Cardiac muscle cell (in vitro differentiated cells and primary cell): Measurements from ENCODE around the gene TSNAX. TPM values are rescaled to one million over a fixed set of nuclear protein-coding genes. Genes with fewer than 3 reads are reported as not detected.

ENCODE experiments used
- DNase-seq, 2 donors: peaks; one replicate each; pipeline versions ENCODE4 v3.0.0 to v3.0.0-alpha.2; 2010 to 2017; ENCODE audit warnings: low read depth in 1 of 2, low spot score in 1 of 2
- H3K27ac ChIP-seq: fragments of 200-600 bp; sonication (generic); 2 replicates; pipeline ENCODE4 v1.5.1; 2016
- H3K27me3 ChIP-seq: fragments of 200-600 bp; sonication (generic); 2 replicates; pipeline ENCODE4 v1.6.0; 2016; ENCODE audit warnings: control low read depth
- H3K36me3 ChIP-seq: fragments of 200-600 bp; sonication (generic); 2 replicates; pipeline ENCODE4 v1.5.1; 2016; ENCODE audit warnings: control low read depth
- H3K4me1 ChIP-seq: fragments of 200-600 bp; sonication (generic); 2 replicates; pipeline ENCODE4 v1.8.1; 2017; ENCODE audit warnings: low read depth, mild to moderate bottlenecking, mixed run types
- H3K4me3 ChIP-seq: fragments of 200-600 bp; sonication (generic); 2 replicates; pipeline ENCODE4 v1.5.1; 2016; ENCODE audit warnings: mild to moderate bottlenecking
- H3K9me3 ChIP-seq: fragments of 200-600 bp; sonication (generic); 2 replicates; pipeline ENCODE4 v1.5.1; 2017; ENCODE audit warnings: low read depth, mild to moderate bottlenecking, control low read depth
- polyA plus RNA-seq: library from polyadenylated mRNA; unstranded; fragments of >200 nt; fragmentation: Nextera tagmentation; extraction: Ambion mirVana; gene quantifications from 2 replicates; pipeline ENCODE4 v1.2.1, GENCODE V29; 2016
- total RNA-seq: library from RNA; depleted of rRNA; stranded (reverse); fragments of >200 nt; gene quantifications from 2 replicates; pipeline ENCODE4 v1.2.3, GENCODE V29; 2016
- TF ChIP-seq, protein P1 (sequence below): IDR thresholded peaks from 2 replicates; pipeline ENCODE4 v1.5.1; 2012; ENCODE audit warnings: low read depth, mild to moderate bottlenecking, low read length

Gene TSNAX
- total and polyA plus RNA-seq, 2 experiments from 2014 or later, result 18.9 to 44.5 TPM

- no peak overlapping the region for H3K4me3 ChIP-seq
- TF ChIP-seq, protein P1, sequence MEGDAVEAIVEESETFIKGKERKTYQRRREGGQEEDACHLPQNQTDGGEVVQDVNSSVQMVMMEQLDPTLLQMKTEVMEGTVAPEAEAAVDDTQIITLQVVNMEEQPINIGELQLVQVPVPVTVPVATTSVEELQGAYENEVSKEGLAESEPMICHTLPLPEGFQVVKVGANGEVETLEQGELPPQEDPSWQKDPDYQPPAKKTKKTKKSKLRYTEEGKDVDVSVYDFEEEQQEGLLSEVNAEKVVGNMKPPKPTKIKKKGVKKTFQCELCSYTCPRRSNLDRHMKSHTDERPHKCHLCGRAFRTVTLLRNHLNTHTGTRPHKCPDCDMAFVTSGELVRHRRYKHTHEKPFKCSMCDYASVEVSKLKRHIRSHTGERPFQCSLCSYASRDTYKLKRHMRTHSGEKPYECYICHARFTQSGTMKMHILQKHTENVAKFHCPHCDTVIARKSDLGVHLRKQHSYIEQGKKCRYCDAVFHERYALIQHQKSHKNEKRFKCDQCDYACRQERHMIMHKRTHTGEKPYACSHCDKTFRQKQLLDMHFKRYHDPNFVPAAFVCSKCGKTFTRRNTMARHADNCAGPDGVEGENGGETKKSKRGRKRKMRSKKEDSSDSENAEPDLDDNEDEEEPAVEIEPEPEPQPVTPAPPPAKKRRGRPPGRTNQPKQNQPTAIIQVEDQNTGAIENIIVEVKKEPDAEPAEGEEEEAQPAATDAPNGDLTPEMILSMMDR, result no peak
- H3K9me3 ChIP-seq, result no peaks in the 10 kb centered on the region
- no peaks in the 10 kb centered on the region for H3K36me3 ChIP-seq
- DNase-seq, result no peak
- H3K27ac ChIP-seq, result no peak overlapping the region
- no peaks in the 10 kb centered on the region for H3K27me3 ChIP-seq
- no peaks in the 10 kb centered on the region for H3K4me1 ChIP-seq
Measured at GRCh38 chr1:231610388-231610787, 81.9 kb downstream of the TSNAX start.

DNA sequence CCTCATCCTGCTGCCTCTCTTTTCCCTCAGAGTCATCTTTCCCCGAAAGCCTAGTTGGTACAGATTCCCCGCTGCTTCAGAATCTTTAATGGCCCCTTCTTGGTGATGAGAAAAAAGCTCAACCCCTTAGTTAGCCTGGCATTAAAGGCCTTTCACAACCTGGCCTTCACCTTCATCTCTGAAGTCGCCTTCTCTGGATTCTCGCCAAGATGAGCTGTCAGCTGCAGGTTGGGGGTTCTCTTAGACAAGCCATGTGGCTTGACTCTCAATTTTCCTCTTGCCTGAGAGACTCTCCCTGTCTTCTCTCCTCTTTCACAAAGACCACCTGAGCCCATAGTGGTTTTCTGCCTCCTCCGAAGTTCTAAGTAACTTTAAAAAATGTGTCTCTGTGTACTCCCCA is 82.6 kb downstream of the TSNAX start:
- no peaks in the 10 kb centered on the region for H3K36me3 ChIP-seq
- no peak overlapping the region for H3K4me3 ChIP-seq
- DNase-seq, result no peak
- H3K4me1 ChIP-seq, result no peaks in the 10 kb centered on the region
- no peak overlapping the region for H3K27ac ChIP-seq
- no peaks in the 10 kb centered on the region for H3K9me3 ChIP-seq
- no peaks in the 10 kb centered on the region for H3K27me3 ChIP-seq
- TF ChIP-seq, protein P1, result no peak

GRCh38 chr1:231611851-231612250 is 83.4 kb downstream of the TSNAX start:
- Histone ChIP-seq H3K9me3 (no peaks in the 10 kb centered on the region), H3K36me3 (no peaks in the 10 kb centered on the region), H3K4me3 (no peak overlapping the region), H3K4me1 (no peaks in the 10 kb centered on the region), H3K27me3 (no peaks in the 10 kb centered on the region), H3K27ac (no peak overlapping the region)
- no peak for DNase-seq
- TF ChIP-seq, protein P1, result no peak

GRCh38 chr1:231612393-231613089 is 84.1 kb downstream of the TSNAX start:
- TF ChIP-seq, protein P1, result no peak
- Histone ChIP-seq H3K27ac (no peak overlapping the region), H3K36me3 (no peaks in the 10 kb centered on the region), H3K27me3 (no peaks in the 10 kb centered on the region), H3K4me1 (no peaks in the 10 kb centered on the region), H3K9me3 (no peaks in the 10 kb centered on the region), H3K4me3 (no peak overlapping the region)
- no peak for DNase-seq

- no peaks in the 10 kb centered on the region for H3K36me3 ChIP-seq
- no peaks in the 10 kb centered on the region for H3K27me3 ChIP-seq
- H3K9me3 ChIP-seq, result no peaks in the 10 kb centered on the region
- DNase-seq, result no peak
- H3K4me1 ChIP-seq, result no peaks in the 10 kb centered on the region
- H3K4me3 ChIP-seq, result no peak overlapping the region
- no peak overlapping the region for H3K27ac ChIP-seq
- TF ChIP-seq, protein P1, result no peak
Measured at GRCh38 chr1:231613419-231614349, 85.2 kb downstream of the TSNAX start.

Other genes with a start within 250 kb of the TSNAX start
- 10.3 and 12.6 TPM in 2 replicates for gene EXOC8, start 190.8 kb upstream of the TSNAX start, total RNA-seq
- gene EXOC8, start 190.8 kb upstream of the TSNAX start, polyA plus RNA-seq, result 3.2 and 4.9 TPM in 2 replicates
- gene SPRTN, start 190.4 kb upstream of the TSNAX start, total RNA-seq, result 15.2 and 30.8 TPM in 2 replicates
- 10.7 and 13.4 TPM in 2 replicates for gene SPRTN, start 190.4 kb upstream of the TSNAX start, polyA plus RNA-seq
- gene EGLN1, start 106.4 kb upstream of the TSNAX start, total RNA-seq, result 67.6 and 81.8 TPM in 2 replicates
- 54.0 and 54.2 TPM in 2 replicates for gene EGLN1, start 106.4 kb upstream of the TSNAX start, polyA plus RNA-seq
- 8.6 and 11.5 TPM in 2 replicates for gene DISC1, start 98.1 kb downstream of the TSNAX start, total RNA-seq
- gene DISC1, start 98.1 kb downstream of the TSNAX start, polyA plus RNA-seq, result 5.7 and 6.5 TPM in 2 replicates